GM12878 (cell line): ENCODE data around the gene GGCT. TPM values are rescaled to one million over a fixed set of nuclear protein-coding genes. Genes with fewer than 3 reads are reported as not detected.

Source experiments
- ATF3 ChIP-seq: IDR thresholded peaks from 2 replicates; pipeline ENCODE4 v1.6.1; 2011; ENCODE audit warnings: low read depth, mild to moderate bottlenecking, low read length, moderate library complexity, borderline replicate concordance; ENCODE audit errors: extremely low read depth
- ATF7 ChIP-seq: fragments of 450-650 bp; IDR thresholded peaks from 2 replicates; pipeline ENCODE4 v1.6.1; 2016; ENCODE audit warnings: low read depth, mild to moderate bottlenecking
- BACH1 ChIP-seq: fragments of 450-650 bp; IDR thresholded peaks from 2 replicates; pipeline ENCODE4 v1.6.1; 2017; ENCODE audit warnings: mild to moderate bottlenecking, borderline replicate concordance
- BHLHE40 ChIP-seq, 2 experiments: fragments of 450-650 bp in 1 of 2; IDR thresholded peaks; 2 replicates each; pipeline ENCODE4 v1.6.1; 2011 to 2017; ENCODE audit warnings: low read depth in 2 of 2, borderline replicate concordance in 1 of 2, improper control_type of control experiment in 1 of 2, low read length in 1 of 2, mild to moderate bottlenecking in 1 of 2
- CEBPZ ChIP-seq: fragments of 150-350 bp; IDR thresholded peaks from 2 replicates; pipeline ENCODE4 v1.6.1; 2016; ENCODE audit warnings: low read depth, low read length
- CHD2 ChIP-seq: IDR thresholded peaks from 2 replicates; pipeline ENCODE4 v1.6.1; 2011; ENCODE audit warnings: low read depth, low read length, improper control_type of control experiment, borderline replicate concordance
- CHD4 ChIP-seq: fragments of 200-600 bp; sonication (generic); IDR thresholded peaks from 2 replicates; pipeline ENCODE4 v1.6.1; 2016; ENCODE audit warnings: mild to moderate bottlenecking
- CREB1 ChIP-seq: IDR thresholded peaks from 2 replicates; pipeline ENCODE4 v1.6.1; 2012; ENCODE audit warnings: low read depth, mild to moderate bottlenecking, inconsistent platforms
- E2F4 ChIP-seq: IDR thresholded peaks from 2 replicates; pipeline ENCODE4 v1.6.1; 2012; ENCODE audit warnings: low read depth, low read length, improper control_type of control experiment
- FOXK2 ChIP-seq: fragments of 450-650 bp; IDR thresholded peaks from 2 replicates; pipeline ENCODE4 v1.6.1; 2017; ENCODE audit warnings: mild to moderate bottlenecking, moderate library complexity
- GATAD2B ChIP-seq: fragments of 450-650 bp; conservative IDR thresholded peaks from 2 replicates; pipeline ENCODE4 v1.6.1; 2017; ENCODE audit warnings: low read depth, mild to moderate bottlenecking, moderate library complexity
- HDGF ChIP-seq: fragments of 450-650 bp; IDR thresholded peaks from 2 replicates; pipeline ENCODE4 v1.6.1; 2016; ENCODE audit warnings: antibody characterized with exemption
- IKZF1 ChIP-seq: fragments of 450-650 bp; conservative IDR thresholded peaks from 2 replicates; pipeline ENCODE4 v1.6.1; 2017; ENCODE audit warnings: antibody characterized with exemption, mild to moderate bottlenecking
- JUNB ChIP-seq: IDR thresholded peaks from 2 replicates; pipeline ENCODE4 v1.6.1; 2016; ENCODE audit warnings: antibody characterized with exemption, mild to moderate bottlenecking
- NFYB ChIP-seq: IDR thresholded peaks from 2 replicates; pipeline ENCODE4 v1.6.1; 2011; ENCODE audit warnings: low read depth, mild to moderate bottlenecking, low read length, improper control_type of control experiment, moderate library complexity; ENCODE audit not compliant: insufficient read depth
- PAX5 ChIP-seq: IDR thresholded peaks from 2 replicates; pipeline ENCODE4 v1.6.1; 2011; ENCODE audit warnings: low read depth, low read length, borderline replicate concordance
- POLR2A ChIP-seq: IDR thresholded peaks from 2 replicates; pipeline ENCODE4 v1.6.1; 2011; ENCODE audit warnings: low read depth, mild to moderate bottlenecking, low read length
- POLR2AphosphoS5 ChIP-seq: IDR thresholded peaks from 2 replicates; pipeline ENCODE4 v1.6.1; 2011; ENCODE audit warnings: mild to moderate bottlenecking, low read length, inconsistent platforms
- POU2F2 ChIP-seq: IDR thresholded peaks from 3 replicates; pipeline ENCODE4 v1.6.1; 2011; ENCODE audit warnings: low read depth, mild to moderate bottlenecking, low read length, borderline replicate concordance
- RCOR1 ChIP-seq: conservative IDR thresholded peaks from 2 replicates; pipeline ENCODE4 v1.6.1; 2012; ENCODE audit warnings: low read depth, low read length, improper control_type of control experiment
- RFX5 ChIP-seq: IDR thresholded peaks from 2 replicates; pipeline ENCODE4 v1.6.1; 2011; ENCODE audit warnings: low read depth, low read length, improper control_type of control experiment
- SIX5 ChIP-seq: IDR thresholded peaks from 2 replicates; pipeline ENCODE4 v1.6.1; 2011; ENCODE audit warnings: mild to moderate bottlenecking, low read depth, low read length, moderate library complexity; ENCODE audit not compliant: severe bottlenecking
- SP1 ChIP-seq: IDR thresholded peaks from one replicate; pipeline ENCODE4 v1.6.1; 2011; ENCODE audit warnings: low read depth, low read length
- SREBF2 ChIP-seq: IDR thresholded peaks from 2 replicates; pipeline ENCODE4 v1.6.1; 2012; ENCODE audit warnings: mild to moderate bottlenecking, low read length
- SUZ12 ChIP-seq: fragments of 200-600 bp; sonication (generic); IDR thresholded peaks from one replicate; pipeline ENCODE4 v1.6.1; 2018; ENCODE audit warnings: antibody characterized with exemption, mild to moderate bottlenecking; ENCODE audit not compliant: unreplicated experiment
- TARDBP ChIP-seq: IDR thresholded peaks from 2 replicates; pipeline ENCODE4 v1.6.1; 2016; ENCODE audit warnings: borderline replicate concordance
- ZNF217 ChIP-seq: fragments of 450-650 bp; IDR thresholded peaks from 2 replicates; pipeline ENCODE4 v1.6.1; 2017; ENCODE audit warnings: antibody characterized with exemption, mild to moderate bottlenecking
- ZNF622 ChIP-seq: fragments of 450-650 bp; IDR thresholded peaks from 2 replicates; pipeline ENCODE4 v1.6.1; 2017; ENCODE audit warnings: mild to moderate bottlenecking, inconsistent platforms
- polyA plus RNA-seq, 11 experiments: library from polyadenylated mRNA; depleted of rRNA in 4 of 11; unstranded in 6 of 11; stranded (reverse) in 5 of 11; fragments of >200 nt; fragmentation: Nextera tagmentation in 4 of 11; fragmentation: Illumina TruSeq in 1 of 11; extraction: Ambion mirVana in 4 of 11; extraction: Trizol in 1 of 11; gene quantifications; 1 replicate in 1 of 11; 2 replicates in 10 of 11; pipeline versions ENCODE4 v1.2.1 to v1.2.3, GENCODE V29; 2011 to 2016; ENCODE audit warnings: inconsistent platforms in 2 of 11, missing spikeins in 2 of 11, low read depth in 1 of 11
- total RNA-seq, 4 experiments: library from RNA; depleted of rRNA in 3 of 4; stranded (reverse); fragments of >200 nt in 3 of 4; fragmentation: Illumina TruSeq in 1 of 4; extraction: Trizol in 1 of 4; gene quantifications; 2 replicates each; pipeline versions ENCODE4 v1.2.1 to v1.2.3, GENCODE V29; 2013 to 2021

Gene GGCT
- total and polyA plus RNA-seq, 10 of the 15 experiments (the other 5 are each of a cell fraction or from before 2014, with no cell fraction given) = 57.0 to 215 (median 92.3) TPM

- TF ChIP-seq PAX5 = 0 out of 2 replicates have a peak, but pooled peaks have one; percentile 35
- TF ChIP-seq IKZF1 = peak; percentile 54; the same call in 1 of the 2 replicates
- TF ChIP-seq ATF3 = no peak
- no peak for TF ChIP-seq SUZ12
- TF ChIP-seq SREBF2 = peak; percentile 83
- TF ChIP-seq ATF7 = peak; percentile 24; the same call in 1 of the 2 replicates
- TF ChIP-seq HDGF = peak; percentile 82; the same call in 1 of the 2 replicates
- TF ChIP-seq FOXK2 = no peak
- TF ChIP-seq BHLHE40 (IDR thresholded peaks at IDR 0.05; ENCODE audit: borderline replicate concordance in 1 of 2, low read depth in 2 of 2, low read length in 1 of 2) = peak; percentile 17 to 67; a peak in 1 of 4 replicates
- TF ChIP-seq GATAD2B = peak; percentile 79
- no peak for TF ChIP-seq ZNF217
- TF ChIP-seq SP1 = peak; percentile 98
- TF ChIP-seq POLR2AphosphoS5 = peak; percentile 90
- TF ChIP-seq POU2F2 = peak; percentile 46; the same call in 2 of the 3 replicates
- no peak for TF ChIP-seq TARDBP
- TF ChIP-seq RCOR1 = no peak
- peak; percentile 86; the same call in 1 of the 2 replicates for TF ChIP-seq CHD2
- peak; percentile 7; the same call in 1 of the 2 replicates for TF ChIP-seq CEBPZ
- TF ChIP-seq ZNF622 = no peak
- peak; percentile 75 for TF ChIP-seq BACH1
- peak; percentile 5 for TF ChIP-seq SIX5
- TF ChIP-seq JUNB = no peak
- TF ChIP-seq NFYB = peak; percentile 95
- TF ChIP-seq RFX5 = peak; percentile 79
- no peak; the same call in 1 of the 2 replicates for TF ChIP-seq E2F4
- peak; percentile 73 for TF ChIP-seq CREB1
- TF ChIP-seq POLR2A = peak; percentile 91
- TF ChIP-seq CHD4 = no peak
Observed at GRCh38 chr7:30504301-30505173, at the start of gene GGCT (continued).
